T-helper 2 cell (primary cell): ENCODE data around the gene PIGO.
A peak's percentile ranks its signal among the peaks of the same experiment; 100 is the strongest.

Experiments
- DNase-seq, 5 experiments: peaks; one replicate each; pipeline versions ENCODE4 v3.0.0 to v3.0.0-alpha.2; 2012 to 2022

The PIGO gene

GRCh38 chr9:35070823-35071813 is 25.3 kb downstream of the PIGO start:
- DNase-seq = no peak

DNA sequence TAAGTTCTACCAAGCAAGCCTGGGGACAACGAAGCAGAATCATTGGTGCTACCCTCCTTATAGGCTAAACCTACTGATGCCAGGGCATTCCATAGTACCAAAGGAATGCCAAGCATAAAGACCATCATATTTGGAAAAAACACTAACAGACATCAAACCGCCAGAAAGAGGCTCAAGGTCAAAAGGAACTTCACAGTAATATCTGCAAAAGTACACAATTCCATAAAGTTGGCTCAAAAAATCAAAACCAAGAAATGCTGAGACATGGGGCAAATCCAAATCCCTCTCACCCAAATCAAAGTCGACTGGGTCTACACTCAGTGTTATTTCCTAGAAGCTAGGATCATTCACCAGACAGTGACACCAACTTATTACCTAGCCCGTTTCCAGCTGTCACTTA is 27.4 kb downstream of the PIGO start:
- DNase-seq = no peak

- DNase-seq = no peak
Measured at GRCh38 chr9:35067056-35067455, 29.3 kb downstream of the PIGO start.

GRCh38 chr9:35060548-35061207 is 35.7 kb downstream of the PIGO start:
- DNase-seq = no peak

DNA sequence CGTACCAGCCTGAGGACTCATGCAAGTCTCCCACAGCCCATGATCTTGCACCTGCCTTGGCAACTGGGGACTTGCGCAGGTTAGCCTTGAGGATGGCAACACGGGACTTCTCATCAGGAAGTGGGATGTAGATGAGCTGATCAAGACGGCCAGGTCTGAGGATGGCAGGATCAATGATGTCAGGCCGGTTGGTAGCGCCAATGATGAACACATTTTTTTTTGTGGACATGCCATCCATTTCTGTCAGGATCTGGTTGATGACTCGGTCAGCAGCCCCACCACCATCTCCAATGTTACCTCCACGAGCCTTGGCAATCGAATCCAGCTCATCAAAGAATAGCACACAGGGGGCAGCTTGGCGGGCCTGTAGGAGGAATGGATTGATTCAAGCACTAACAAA is 37.0 kb downstream of the PIGO start:
- DNase-seq = no peak

- DNase-seq = no peak
Measured at GRCh38 chr9:35057271-35057620, 39.1 kb downstream of the PIGO start.

DNA sequence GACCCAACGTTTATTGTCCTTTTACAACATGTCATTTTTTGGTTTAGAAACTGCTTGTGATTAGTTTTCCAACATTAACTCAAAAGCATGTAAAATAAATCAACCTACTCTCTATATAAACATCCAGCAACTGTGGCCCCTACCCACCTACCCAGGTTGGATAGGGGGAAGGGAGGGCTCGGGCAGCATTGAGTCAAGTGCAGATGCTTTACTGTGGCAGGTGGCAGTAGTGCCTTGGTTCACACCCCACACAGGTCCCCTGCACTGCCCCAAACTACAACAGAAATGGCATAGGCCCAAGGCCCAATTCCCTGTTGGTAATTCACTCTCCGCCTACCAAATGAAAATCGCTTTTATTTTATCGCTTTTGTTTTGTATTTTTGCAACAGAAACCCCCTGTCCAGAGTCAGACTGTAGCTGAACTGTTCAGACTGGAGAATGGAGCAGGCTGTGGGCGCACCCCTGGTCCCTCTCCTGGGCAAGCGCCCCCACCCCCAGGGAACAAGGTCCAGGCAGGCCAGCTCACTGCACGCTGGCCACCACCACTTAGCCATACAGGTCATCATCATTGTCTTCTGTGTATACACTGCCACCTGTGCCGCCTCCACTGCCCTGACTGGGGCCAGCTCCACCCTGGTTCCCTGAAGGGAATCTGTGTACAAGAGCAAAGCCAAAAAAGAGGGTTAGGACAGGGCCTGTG is 39.7 kb downstream of the PIGO start:
- no peak for DNase-seq

DNA sequence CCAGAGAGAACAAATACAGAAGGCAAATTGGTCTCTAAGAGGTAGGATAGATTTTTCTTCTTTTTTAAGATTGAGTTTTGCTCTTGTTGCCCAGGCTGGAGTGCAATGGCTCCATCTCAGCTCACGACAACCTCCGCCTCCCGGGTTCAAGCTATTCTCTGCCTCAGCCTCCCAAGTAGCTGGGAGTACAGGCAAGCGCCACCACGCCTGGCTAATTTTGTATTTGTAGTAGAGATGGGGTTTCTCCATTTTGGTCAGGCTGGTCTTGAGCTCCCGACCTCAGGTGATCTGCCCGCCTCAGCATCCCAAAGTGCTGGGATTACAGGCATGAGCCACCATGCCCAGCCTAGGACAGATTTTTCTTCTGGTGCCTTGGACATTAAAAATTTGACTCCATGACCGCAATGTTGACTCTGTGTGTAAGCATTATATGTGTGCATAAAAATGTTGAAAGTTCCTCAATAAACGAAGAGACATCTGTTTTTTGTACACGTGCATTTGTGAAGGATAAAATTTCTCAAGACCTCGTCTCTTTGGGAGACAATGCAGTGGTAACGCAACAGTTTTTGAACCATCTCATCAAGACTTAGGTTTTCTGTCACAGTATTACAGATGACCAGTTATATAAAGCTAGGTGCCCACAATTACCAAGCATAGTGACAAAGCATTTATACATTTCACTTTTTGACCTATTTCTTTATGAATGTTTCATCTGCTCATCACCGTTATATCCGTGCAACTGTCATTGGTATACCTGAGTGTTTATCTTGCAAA is 41.3 kb downstream of the PIGO start:
- DNase-seq = no peak

DNA sequence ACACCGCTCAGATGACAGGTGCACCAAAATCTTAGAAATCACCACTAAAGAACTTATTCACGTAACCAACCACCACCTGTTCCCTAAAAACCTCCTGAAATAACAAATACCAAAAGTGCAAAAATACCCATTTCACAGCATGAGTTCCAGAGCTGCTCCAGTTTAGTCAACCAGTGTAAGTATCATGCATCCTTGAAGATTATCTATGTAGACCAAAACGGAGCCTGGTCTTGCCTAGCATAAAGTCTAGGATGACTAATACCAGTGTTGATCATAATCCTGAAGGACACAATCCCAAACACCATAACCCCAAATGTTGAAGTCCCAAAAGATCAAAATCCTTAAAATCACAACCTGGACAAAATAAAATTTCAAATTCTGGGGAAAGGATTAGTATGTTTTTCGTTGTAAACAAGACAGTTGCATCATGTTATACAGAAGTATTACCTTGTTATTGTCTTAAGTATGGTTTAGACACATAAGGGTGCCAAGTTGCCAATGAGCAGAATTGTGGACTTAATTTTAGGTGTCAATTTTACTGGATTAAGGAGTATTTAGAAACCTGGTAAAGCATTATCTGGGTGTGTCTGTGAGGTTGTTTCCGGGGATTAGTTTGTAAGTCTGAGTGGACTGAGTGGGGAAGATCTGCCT is 42.1 kb downstream of the PIGO start:
- DNase-seq = no peak

DNA sequence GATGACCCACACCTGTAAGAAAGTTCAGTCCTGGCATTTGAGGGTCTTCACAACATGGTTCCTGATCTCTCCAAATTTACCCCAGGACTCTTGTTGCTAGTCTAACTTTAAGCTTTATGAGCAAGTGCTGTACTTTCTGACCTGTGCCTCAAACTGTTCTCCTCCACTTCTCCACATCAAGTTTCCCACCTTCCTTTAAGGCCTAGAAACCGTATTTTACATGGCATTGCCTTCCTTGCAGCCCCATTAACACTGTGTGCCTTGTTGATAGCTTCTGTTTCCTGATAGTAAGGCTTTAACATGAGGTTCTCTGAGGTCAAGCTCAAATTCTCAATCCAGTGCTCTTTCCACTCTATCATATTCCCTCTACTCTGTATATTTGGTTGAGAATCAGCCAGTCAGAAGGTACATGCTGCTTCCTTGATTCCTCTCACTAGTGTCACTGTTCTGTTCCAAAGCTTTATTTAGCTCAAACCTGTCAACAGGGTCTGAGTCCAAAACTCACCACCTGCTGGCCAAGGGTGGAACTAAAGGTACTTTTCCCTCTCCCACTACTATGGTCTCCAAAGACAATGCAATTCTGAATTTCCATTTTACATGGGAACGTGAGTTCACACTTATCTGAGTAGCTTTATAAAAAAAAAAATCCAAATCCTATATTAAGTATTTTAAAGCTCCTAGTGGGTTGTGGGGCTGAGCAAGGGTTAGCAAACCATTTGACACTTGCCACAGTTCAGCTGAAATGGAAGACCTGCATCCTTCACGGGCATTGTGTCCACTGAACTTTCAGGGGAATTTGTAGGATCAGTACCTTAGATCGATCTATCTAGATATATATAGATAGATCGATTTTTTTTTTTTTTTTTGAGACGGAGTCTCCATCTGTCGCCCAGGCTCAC is 45.1 kb downstream of the PIGO start:
- DNase-seq = peak in 3 of 5 experiments; percentile 31 to 51 (median 32)

GRCh38 chr9:35048511-35048910 is 47.9 kb downstream of the PIGO start:
- no peak for DNase-seq

- DNase-seq = no peak
Measured at GRCh38 chr9:35044071-35044470, 52.3 kb downstream of the PIGO start.

DNA sequence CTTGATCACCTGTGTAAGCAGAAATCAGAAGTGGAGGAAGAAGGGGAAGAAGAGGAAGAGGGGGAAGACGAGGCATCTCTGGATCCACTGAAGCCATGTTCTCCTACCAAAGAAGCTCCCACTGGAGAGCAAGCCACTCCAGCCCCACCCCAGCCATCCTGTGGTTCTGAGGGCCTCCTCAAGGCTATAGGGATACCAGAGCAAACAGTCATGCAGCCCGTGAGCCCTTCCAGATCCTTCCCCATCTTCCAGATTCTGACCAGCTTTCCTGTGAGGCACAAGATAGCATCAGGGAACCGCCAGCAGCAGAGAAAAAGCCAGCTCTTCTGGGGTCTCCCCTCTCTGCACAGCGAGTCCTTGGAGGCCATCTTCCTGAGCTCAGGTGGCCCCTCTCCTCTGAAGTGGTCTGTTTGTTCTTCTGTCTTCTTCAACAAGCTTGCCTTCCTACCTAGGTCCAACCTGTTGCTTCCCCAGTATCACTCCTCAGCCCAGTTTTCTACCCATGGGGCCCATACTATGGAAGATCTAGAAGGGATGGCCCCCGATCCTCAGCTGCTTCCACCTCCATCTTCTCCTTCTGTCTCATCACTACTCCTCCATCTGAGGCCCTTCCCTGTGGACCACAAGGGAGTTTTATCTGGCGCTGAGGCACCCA is 53.4 kb downstream of the PIGO start:
- DNase-seq = no peak

GRCh38 chr9:35042081-35042604 is 54.2 kb downstream of the PIGO start:
- DNase-seq = no peak
